LNCAP (cell line): ENCODE measurements around the gene CCND1.

ENCODE experiments used
- CTCF ChIP-seq: fragments of 450-650 bp; IDR thresholded peaks from 2 replicates; pipeline ENCODE4 v1.5.1; 2017; ENCODE audit warnings: mild to moderate bottlenecking

Gene CCND1

DNA sequence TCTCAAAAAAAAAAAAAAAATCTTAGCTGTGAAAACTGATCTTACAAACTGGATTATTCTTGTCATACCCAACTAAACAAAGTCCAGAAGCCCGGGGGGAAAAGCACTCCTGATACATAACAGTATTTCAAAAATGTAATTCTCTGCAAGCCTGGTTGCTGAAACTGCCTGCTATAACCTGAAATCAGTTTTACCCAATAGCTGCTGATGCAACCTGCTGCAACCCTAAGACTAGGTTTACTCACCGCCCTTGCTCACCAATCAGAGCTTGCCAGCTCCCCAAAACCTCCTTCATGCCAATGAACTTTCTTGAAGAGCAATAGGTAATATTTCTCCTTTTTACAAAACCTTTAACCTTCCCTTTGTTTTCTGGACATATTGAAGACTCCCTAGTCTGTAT, 50.5 kb downstream of the CCND1 start:
- no peak for TF ChIP-seq CTCF

DNA sequence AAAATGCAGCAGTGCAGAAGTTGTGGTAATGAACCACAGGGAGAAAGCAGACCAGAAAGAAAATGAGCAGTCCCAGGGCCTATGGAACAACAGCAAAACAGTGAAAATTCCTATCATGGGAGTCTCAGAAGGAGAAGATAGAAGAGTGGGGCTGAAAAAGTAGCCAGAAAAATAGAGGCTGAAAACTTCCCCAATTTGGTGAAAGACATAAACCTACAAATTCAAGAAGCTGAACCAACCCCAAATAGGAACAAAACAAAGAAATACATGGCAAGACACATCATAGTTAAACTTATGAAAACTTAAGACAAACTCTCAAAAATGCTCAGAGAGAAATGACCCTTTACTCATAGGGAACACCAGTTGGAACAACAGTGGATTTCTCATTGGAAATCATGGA, 51.5 kb downstream of the CCND1 start:
- no peak for TF ChIP-seq CTCF

GRCh38 chr11:69694781-69695180, 53.8 kb downstream of the CCND1 start:
- TF ChIP-seq CTCF = no peak

DNA sequence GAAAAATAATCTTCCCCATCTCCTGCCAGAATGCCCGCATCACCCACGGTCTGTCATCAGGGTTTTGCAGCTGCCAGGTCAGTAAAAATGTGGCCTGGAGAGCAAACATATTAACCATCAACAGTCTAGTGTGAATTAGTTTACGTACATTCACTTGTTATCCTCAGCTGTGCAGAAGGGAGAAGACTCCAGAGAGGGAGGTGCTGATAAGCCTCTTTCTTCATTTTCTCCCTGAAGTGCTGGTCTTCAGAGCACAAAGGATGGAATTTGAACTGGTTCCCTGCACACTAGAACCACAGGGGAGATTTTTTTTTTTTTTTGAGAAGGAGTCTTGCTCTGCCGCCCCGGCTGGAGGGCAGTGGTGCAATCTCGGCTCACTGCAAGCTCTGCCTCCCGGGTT, 54.6 kb downstream of the CCND1 start:
- TF ChIP-seq CTCF = no peak

DNA sequence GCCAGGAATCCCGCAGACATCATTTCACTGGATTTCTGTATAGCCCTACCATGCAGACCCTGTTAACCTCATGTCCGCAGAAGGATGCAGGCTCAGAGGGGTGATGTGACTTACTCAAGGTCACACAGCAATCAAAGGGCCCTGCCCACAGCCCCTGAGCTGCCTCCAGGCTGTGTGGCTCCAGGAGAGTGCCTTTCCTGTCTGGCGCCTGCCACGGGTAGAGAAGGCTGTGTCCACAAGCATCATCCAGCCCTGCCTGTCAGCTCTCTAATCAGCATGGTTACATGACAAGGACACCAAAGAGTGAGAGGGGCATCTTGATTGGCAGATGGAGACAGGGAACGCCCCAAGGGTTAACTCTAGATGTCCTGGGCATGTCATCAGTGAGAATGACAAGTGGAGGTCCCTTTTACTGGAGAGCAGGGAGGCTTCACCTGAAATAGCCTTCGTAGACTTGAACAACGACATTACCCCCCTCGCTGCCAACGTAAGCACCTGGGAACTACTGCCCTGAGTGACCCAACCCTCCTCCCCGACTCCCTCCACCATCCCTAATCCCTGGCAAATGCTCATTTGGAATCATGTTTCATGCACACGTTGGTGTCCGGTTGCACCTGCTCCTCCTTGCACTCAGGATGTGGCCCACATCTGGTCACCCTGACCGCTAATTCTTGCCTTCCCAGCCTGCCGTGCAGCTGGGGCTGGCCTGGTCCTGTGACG, 56.0 kb downstream of the CCND1 start:
- no peak for TF ChIP-seq CTCF

DNA sequence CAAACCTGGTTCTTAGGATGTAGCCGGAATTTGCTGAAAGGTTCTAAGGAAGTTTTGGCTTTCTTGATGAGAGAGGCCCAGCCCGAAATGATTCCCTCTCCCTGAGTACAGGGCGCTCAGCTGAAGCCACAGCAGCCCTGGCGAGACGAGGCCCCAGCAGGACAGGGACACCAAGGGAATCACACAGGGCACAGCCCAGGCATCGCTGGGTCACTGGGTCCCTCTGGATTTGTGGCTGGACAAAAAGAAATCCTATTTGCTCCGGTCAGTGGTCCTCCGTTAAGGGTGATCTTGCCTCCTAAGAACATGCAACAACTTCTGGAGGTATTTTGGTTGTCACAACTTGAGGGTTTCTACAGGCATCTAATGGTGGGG, 56.5 kb downstream of the CCND1 start:
- no peak for TF ChIP-seq CTCF

GRCh38 chr11:69697861-69698260, 56.9 kb downstream of the CCND1 start:
- TF ChIP-seq CTCF = no peak

DNA sequence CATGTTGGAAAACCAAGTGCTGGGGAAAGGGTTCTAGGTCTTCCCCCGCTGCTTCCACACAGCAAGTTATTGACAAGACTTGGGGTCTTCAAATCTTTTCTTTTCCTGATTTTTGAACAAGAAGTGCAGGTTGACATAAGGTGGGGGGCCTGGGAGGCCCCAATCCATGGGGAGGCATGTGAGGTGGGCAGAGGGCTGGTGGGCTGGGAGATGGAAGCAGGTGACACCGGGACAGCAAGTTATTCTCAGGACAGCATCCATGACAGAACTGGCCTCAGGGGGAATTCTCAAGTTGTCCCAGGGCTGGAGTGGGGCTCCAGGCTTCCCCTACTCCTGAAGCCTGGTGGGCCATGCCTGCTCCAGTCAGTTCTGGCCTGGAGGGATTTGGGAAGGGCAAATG, 57.4 kb downstream of the CCND1 start:
- no peak for TF ChIP-seq CTCF
